H1 (cell line): ENCODE measurements around the gene ARL11.
"Not testable (repeated sequence)": the region's sequence is repeated elsewhere in the genome, so short reads cannot be mapped to it uniquely, and the experiment has no call there.

ENCODE experiments used
- BRCA1 ChIP-seq: IDR thresholded peaks from 2 replicates; pipeline ENCODE4 v1.6.1; 2012; ENCODE audit warnings: low read depth, low read length, improper control_type of control experiment
- CBX8 ChIP-seq: fragments of 300-800, 300-1000 bp; sonication (generic); IDR thresholded peaks from 2 replicates; pipeline ENCODE4 v1.7.1; 2016; ENCODE audit warnings: low read depth, low read length, borderline replicate concordance
- CHD2 ChIP-seq: IDR thresholded peaks from 2 replicates; pipeline ENCODE4 v1.6.1; 2012; ENCODE audit warnings: low read length, improper control_type of control experiment
- EZH2 ChIP-seq: fragments of 200-600 bp; sonication (generic); IDR thresholded peaks from 2 replicates; pipeline ENCODE4 v1.7.1; 2012; ENCODE audit warnings: low read depth, mild to moderate bottlenecking, moderate library complexity, low read length, inconsistent platforms; ENCODE audit not compliant: severe bottlenecking
- JUND ChIP-seq: IDR thresholded peaks from 2 replicates; pipeline ENCODE4 v1.6.1; 2011; ENCODE audit warnings: mild to moderate bottlenecking, improper control_type of control experiment, low read length
- KDM1A ChIP-seq: fragments of 200-600, 300-600 bp; sonication (generic); IDR thresholded peaks from 2 replicates; pipeline ENCODE4 v1.7.1; 2016; ENCODE audit warnings: mild to moderate bottlenecking, low read length, borderline replicate concordance
- POLR2A ChIP-seq, 2 experiments: IDR thresholded peaks; 1 replicate in 1 of 2; 2 replicates in 1 of 2; pipeline ENCODE4 v1.6.1; 2011; ENCODE audit warnings: low read depth in 2 of 2, low read length in 2 of 2, mild to moderate bottlenecking in 2 of 2; ENCODE audit errors: control extremely low read depth in 1 of 2
- POLR2AphosphoS5 ChIP-seq: IDR thresholded peaks from 2 replicates; pipeline ENCODE4 v1.6.1; 2011; ENCODE audit warnings: low read depth, low read length
- RAD21 ChIP-seq, 2 experiments: IDR thresholded peaks in 1 of 2; conservative IDR thresholded peaks in 1 of 2; 2 replicates each; pipeline ENCODE4 v1.6.1; 2011; ENCODE audit warnings: low read depth in 2 of 2, low read length in 2 of 2, improper control_type of control experiment in 1 of 2, inconsistent platforms in 1 of 2, mild to moderate bottlenecking in 1 of 2, moderate library complexity in 1 of 2
- RFX5 ChIP-seq: IDR thresholded peaks from 2 replicates; pipeline ENCODE4 v1.6.1; 2011; ENCODE audit warnings: low read depth, low read length, improper control_type of control experiment, borderline replicate concordance
- SIN3A ChIP-seq, 2 experiments: IDR thresholded peaks in 1 of 2; conservative IDR thresholded peaks in 1 of 2; 2 replicates each; pipeline ENCODE4 v1.6.1; 2011 to 2012; ENCODE audit warnings: low read length in 2 of 2, improper control_type of control experiment in 1 of 2, low read depth in 1 of 2, mild to moderate bottlenecking in 1 of 2
- SRF ChIP-seq: IDR thresholded peaks from 2 replicates; pipeline ENCODE4 v1.6.1; 2011; ENCODE audit warnings: mild to moderate bottlenecking, low read depth, low read length, moderate library complexity
- ZNF274 ChIP-seq: IDR thresholded peaks from 2 replicates; pipeline ENCODE4 v1.7.0; 2012; ENCODE audit warnings: low read length, borderline replicate concordance; ENCODE audit errors: extremely low read depth
- TF ChIP-seq, protein P1 (sequence below), 3 experiments: IDR thresholded peaks; 1 replicate in 2 of 3; 2 replicates in 1 of 3; pipeline versions ENCODE4 v1.5.1 to v1.6.1; 2011; ENCODE audit warnings: low read length in 3 of 3, mild to moderate bottlenecking in 3 of 3, inconsistent platforms in 2 of 3, low read depth in 1 of 3, moderate library complexity in 1 of 3; ENCODE audit not compliant: insufficient read depth in 1 of 3; ENCODE audit errors: control extremely low read depth in 1 of 3

DNA sequence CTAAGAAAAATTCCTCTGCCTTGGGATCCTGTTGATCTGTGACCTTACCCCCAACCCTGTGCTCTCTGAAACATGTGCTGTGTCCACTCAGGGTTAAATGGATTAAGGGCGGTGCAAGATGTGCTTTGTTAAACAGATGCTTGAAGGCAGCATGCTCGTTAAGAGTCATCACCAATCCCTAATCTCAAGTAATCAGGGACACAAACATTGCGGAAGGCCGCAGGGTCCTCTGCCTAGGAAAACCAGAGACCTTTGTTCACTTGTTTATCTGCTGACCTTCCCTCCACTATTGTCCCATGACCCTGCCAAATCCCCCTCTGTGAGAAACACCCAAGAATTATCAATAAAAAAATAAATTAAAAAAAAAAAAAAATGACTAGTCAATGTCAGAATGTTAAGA, 34.4 kb upstream of the ARL11 start:
- TF ChIP-seq, protein P1, sequence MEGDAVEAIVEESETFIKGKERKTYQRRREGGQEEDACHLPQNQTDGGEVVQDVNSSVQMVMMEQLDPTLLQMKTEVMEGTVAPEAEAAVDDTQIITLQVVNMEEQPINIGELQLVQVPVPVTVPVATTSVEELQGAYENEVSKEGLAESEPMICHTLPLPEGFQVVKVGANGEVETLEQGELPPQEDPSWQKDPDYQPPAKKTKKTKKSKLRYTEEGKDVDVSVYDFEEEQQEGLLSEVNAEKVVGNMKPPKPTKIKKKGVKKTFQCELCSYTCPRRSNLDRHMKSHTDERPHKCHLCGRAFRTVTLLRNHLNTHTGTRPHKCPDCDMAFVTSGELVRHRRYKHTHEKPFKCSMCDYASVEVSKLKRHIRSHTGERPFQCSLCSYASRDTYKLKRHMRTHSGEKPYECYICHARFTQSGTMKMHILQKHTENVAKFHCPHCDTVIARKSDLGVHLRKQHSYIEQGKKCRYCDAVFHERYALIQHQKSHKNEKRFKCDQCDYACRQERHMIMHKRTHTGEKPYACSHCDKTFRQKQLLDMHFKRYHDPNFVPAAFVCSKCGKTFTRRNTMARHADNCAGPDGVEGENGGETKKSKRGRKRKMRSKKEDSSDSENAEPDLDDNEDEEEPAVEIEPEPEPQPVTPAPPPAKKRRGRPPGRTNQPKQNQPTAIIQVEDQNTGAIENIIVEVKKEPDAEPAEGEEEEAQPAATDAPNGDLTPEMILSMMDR (IDR thresholded peaks at IDR 0.05; ENCODE audit: control extremely low read depth in 1 of 3, insufficient read depth in 1 of 3, low read depth in 1 of 3, low read length in 3 of 3), result not testable (repeated sequence)
- TF ChIP-seq ZNF274; RFX5; BRCA1; POLR2A (IDR thresholded peaks at IDR 0.05; ENCODE audit: control extremely low read depth in 1 of 2, low read depth in 2 of 2, low read length in 2 of 2); POLR2AphosphoS5; JUND; EZH2; SRF; KDM1A; CHD2; CBX8; SIN3A (conservative IDR thresholded peaks at IDR 0.05 in 1 of 2, IDR thresholded peaks at IDR 0.05 in 1 of 2; ENCODE audit: low read depth in 1 of 2, low read length in 2 of 2); RAD21 (IDR thresholded peaks at IDR 0.05 in 1 of 2, conservative IDR thresholded peaks at IDR 0.05 in 1 of 2; ENCODE audit: low read depth in 2 of 2, low read length in 2 of 2): not testable (repeated sequence)
